OCI-LY1 (cell line): ENCODE results near the gene MANSC1.
A peak's percentile ranks its signal among the peaks of the same experiment; 100 is the strongest.

ENCODE experiments used
- H2AFZ ChIP-seq: fragments of 200-600 bp; sonication (generic), shearing (Covaris generic); 2 replicates; pipeline ENCODE4 v1.6.0; 2014; ENCODE audit warnings: antibody characterized with exemption, mild to moderate bottlenecking, low read length
- H3F3A ChIP-seq: fragments of 200-600 bp; sonication (generic), shearing (Covaris generic); 2 replicates; pipeline ENCODE4 v1.6.0; 2014; ENCODE audit warnings: mild to moderate bottlenecking, antibody characterized with exemption, low read length, moderate library complexity; ENCODE audit not compliant: insufficient read depth
- H3K27ac ChIP-seq: fragments of 200-600 bp; sonication (generic); 2 replicates; pipeline ENCODE4 v1.5.1; 2014; ENCODE audit warnings: low read length, mixed run types, mild to moderate bottlenecking, low read depth; ENCODE audit not compliant: poor library complexity, severe bottlenecking
- H3K27me3 ChIP-seq: fragments of 200-600 bp; sonication (generic); 2 replicates; pipeline ENCODE4 v1.6.0; 2014; ENCODE audit warnings: antibody characterized with exemption, mild to moderate bottlenecking, low read length, moderate library complexity; ENCODE audit not compliant: insufficient read depth
- H3K36me3 ChIP-seq: fragments of 200-600 bp; sonication (generic); 2 replicates; pipeline ENCODE4 v1.6.1; 2014; ENCODE audit warnings: mild to moderate bottlenecking, antibody characterized with exemption, low read length, moderate library complexity, mixed read lengths; ENCODE audit not compliant: insufficient read depth
- H3K4me1 ChIP-seq: fragments of 200-600 bp; sonication (generic); 2 replicates; pipeline ENCODE4 v1.5.1; 2014; ENCODE audit warnings: mild to moderate bottlenecking, low read length, moderate library complexity; ENCODE audit not compliant: insufficient read depth, severe bottlenecking
- H3K4me2 ChIP-seq: fragments of 200-600 bp; sonication (generic), shearing (Covaris generic); 2 replicates; pipeline ENCODE4 v1.6.1; 2014; ENCODE audit warnings: low read length
- H3K4me3 ChIP-seq: fragments of 200-600 bp; sonication (generic); 2 replicates; pipeline ENCODE4 v1.5.1; 2014; ENCODE audit warnings: low read length, low read depth, mild to moderate bottlenecking, mixed read lengths; ENCODE audit not compliant: poor library complexity, severe bottlenecking
- H3K79me2 ChIP-seq: fragments of 200-600 bp; shearing (Covaris generic); 2 replicates; pipeline ENCODE4 v1.6.1; 2016; ENCODE audit warnings: mixed run types, low read length, mixed read lengths; ENCODE audit not compliant: insufficient read depth
- H3K9ac ChIP-seq: fragments of 200-600 bp; sonication (generic), shearing (Covaris generic); 2 replicates; pipeline ENCODE4 v1.6.1; 2014; ENCODE audit warnings: mild to moderate bottlenecking, low read length, mixed read lengths
- H3K9me2 ChIP-seq: fragments of 200-600 bp; sonication (generic), shearing (Covaris generic); 2 replicates; pipeline ENCODE4 v1.6.1; 2014; ENCODE audit warnings: low read depth, mild to moderate bottlenecking, low read length, mixed read lengths
- H3K9me3 ChIP-seq: fragments of 200-600 bp; shearing (Covaris generic); 2 replicates; pipeline ENCODE4 v1.6.1; 2014; ENCODE audit warnings: low read length, mixed read lengths
- H4K20me1 ChIP-seq: fragments of 200-600 bp; sonication (generic), shearing (Covaris generic); 2 replicates; pipeline ENCODE4 v1.6.0; 2016; ENCODE audit warnings: mild to moderate bottlenecking, low read length; ENCODE audit not compliant: insufficient read depth
- EZH2 ChIP-seq: fragments of 200-600 bp; sonication (generic), shearing (Covaris generic); IDR thresholded peaks from 2 replicates; pipeline ENCODE4 v1.8.0; 2017; ENCODE audit warnings: borderline replicate concordance, mixed run types, mild to moderate bottlenecking, antibody characterized with exemption, low read length, moderate library complexity, mixed read lengths
- TF ChIP-seq, protein P1 (sequence below): fragments of 200-600 bp; sonication (generic), shearing (Covaris generic); IDR thresholded peaks from 2 replicates; pipeline ENCODE4 v1.5.1; 2017; ENCODE audit warnings: mild to moderate bottlenecking, antibody characterized with exemption, low read length, moderate library complexity, mixed read lengths

MANSC1 gene

DNA sequence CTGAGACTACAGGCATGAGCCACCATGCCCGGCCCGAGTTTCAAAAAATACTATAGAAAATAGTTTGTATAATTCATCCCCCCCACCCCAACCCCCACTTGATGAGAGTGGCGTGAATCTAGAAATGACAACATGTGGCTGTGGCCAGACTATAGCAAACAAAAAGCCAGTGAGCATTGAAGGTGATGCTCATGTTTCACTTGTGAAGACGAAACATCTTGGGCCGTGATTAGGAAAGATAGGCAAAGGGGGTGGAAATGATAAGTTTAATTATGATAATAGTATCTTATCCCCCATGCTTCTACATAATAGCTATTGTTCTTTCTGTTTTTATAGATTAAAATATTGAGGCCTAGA is 15.4 kb upstream of the MANSC1 start:
- no peak overlapping the region for H3K4me3 ChIP-seq
- no peaks in the 10 kb centered on the region for H3F3A ChIP-seq
- no peak overlapping the region for H2AFZ ChIP-seq
- no peaks in the 10 kb centered on the region for H3K27me3 ChIP-seq
- peaks cover 15% of the 10 kb centered on the region; the same call in 1 of the 2 replicates for H3K36me3 ChIP-seq
- no peaks in the 10 kb centered on the region for H3K9me3 ChIP-seq
- no peaks in the 10 kb centered on the region for H4K20me1 ChIP-seq
- TF ChIP-seq, protein P1, sequence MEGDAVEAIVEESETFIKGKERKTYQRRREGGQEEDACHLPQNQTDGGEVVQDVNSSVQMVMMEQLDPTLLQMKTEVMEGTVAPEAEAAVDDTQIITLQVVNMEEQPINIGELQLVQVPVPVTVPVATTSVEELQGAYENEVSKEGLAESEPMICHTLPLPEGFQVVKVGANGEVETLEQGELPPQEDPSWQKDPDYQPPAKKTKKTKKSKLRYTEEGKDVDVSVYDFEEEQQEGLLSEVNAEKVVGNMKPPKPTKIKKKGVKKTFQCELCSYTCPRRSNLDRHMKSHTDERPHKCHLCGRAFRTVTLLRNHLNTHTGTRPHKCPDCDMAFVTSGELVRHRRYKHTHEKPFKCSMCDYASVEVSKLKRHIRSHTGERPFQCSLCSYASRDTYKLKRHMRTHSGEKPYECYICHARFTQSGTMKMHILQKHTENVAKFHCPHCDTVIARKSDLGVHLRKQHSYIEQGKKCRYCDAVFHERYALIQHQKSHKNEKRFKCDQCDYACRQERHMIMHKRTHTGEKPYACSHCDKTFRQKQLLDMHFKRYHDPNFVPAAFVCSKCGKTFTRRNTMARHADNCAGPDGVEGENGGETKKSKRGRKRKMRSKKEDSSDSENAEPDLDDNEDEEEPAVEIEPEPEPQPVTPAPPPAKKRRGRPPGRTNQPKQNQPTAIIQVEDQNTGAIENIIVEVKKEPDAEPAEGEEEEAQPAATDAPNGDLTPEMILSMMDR = no peak
- TF ChIP-seq EZH2 = no peak
- H3K4me1 ChIP-seq = no peaks in the 10 kb centered on the region
- no peak overlapping the region for H3K27ac ChIP-seq
- no peaks in the 10 kb centered on the region for H3K9me2 ChIP-seq
- no peak overlapping the region for H3K9ac ChIP-seq
- H3K4me2 ChIP-seq = no peak overlapping the region
- no peaks in the 10 kb centered on the region for H3K79me2 ChIP-seq

DNA sequence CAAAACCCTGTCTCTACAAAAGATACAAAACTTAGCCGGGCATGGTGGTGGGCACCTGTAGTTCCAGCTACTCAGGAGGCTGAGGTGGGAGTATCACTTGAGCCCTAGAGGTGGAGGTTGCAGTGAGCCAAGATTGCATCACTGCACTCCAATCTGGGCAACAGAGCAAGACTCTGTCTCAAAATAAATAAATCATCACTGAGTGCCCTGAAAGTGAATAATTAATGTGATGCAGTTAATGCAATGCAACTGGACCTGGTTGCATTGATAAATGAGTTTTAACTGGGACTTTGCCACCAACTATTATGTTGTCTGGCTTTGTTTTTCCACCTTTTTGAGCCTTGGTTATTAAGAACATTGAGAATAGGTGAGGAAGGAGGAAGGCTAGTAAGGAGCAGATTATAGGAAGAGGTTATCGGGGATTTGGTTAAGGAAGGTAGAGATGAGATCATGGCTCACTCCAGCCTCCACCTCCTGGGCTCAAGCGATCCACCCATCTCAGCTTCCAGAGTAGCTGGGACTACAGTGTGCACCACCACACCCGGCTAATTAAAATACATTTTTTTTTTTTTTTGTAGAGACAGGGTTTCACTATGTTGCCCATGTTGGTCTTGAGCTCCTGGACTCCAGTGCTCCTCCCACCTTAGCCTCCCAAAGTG is 14.9 kb upstream of the MANSC1 start:
- Histone ChIP-seq H3K79me2 (no peaks in the 10 kb centered on the region), H3K9ac (no peak overlapping the region), H3K4me1 (no peaks in the 10 kb centered on the region), H3K27ac (no peak overlapping the region), H3K36me3 (peaks cover 15% of the 10 kb centered on the region; the same call in 1 of the 2 replicates), H3K4me3 (no peak overlapping the region), H3K27me3 (no peaks in the 10 kb centered on the region), H2AFZ (no peak overlapping the region), H3F3A (no peaks in the 10 kb centered on the region), H3K9me2 (no peaks in the 10 kb centered on the region), H3K9me3 (no peaks in the 10 kb centered on the region), H4K20me1 (no peaks in the 10 kb centered on the region), H3K4me2 (no peak overlapping the region)
- no peak for TF ChIP-seq EZH2
- TF ChIP-seq, protein P1 = no peak

DNA sequence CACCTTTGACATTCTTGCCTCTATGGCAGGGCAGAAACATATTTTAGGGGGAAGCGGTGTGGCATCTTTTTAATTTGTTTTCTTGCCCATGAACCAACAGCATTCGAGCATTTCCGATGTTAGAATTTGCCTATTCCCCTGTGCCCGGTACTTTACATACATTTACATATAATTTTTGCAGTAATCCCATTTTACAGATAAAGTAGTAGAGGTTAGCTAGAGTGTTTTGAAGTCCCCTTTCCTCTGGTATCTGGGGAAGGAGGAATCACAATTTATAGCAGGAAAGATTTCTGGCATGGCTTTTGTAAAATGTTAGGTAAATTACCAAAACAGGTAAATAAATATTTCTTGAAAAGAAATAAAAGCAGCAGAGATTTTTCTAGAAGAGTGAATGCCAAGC is 8.5 kb upstream of the MANSC1 start:
- H3K27ac ChIP-seq = peak overlapping the region; percentile 92
- H2AFZ ChIP-seq = no peak overlapping the region
- no peaks in the 10 kb centered on the region for H3K9me2 ChIP-seq
- peak overlapping the region; percentile 99 for H3K4me2 ChIP-seq
- peaks cover 26% of the 10 kb centered on the region for H3K4me1 ChIP-seq
- H3K9ac ChIP-seq = peak overlapping the region; percentile 97
- no peaks in the 10 kb centered on the region for H4K20me1 ChIP-seq
- TF ChIP-seq EZH2 = no peak
- TF ChIP-seq, protein P1 = no peak
- H3K36me3 ChIP-seq = no peaks in the 10 kb centered on the region
- no peaks in the 10 kb centered on the region for H3F3A ChIP-seq
- H3K4me3 ChIP-seq = peak overlapping the region; percentile 88
- peaks cover 6% of the 10 kb centered on the region; the same call in 1 of the 2 replicates for H3K79me2 ChIP-seq
- H3K9me3 ChIP-seq = no peaks in the 10 kb centered on the region
- no peaks in the 10 kb centered on the region for H3K27me3 ChIP-seq
